ENCODE data around the gene LARP7.
"Not testable (repeated sequence)": the region's sequence is repeated elsewhere in the genome, so short reads cannot be mapped to it uniquely, and the experiment has no call there.

LARP7 gene

GRCh38 chr4:112636688-112637551 is at the start of gene LARP7, which contains the start of gene ZGRF1:
Gene LARP7, plus strand, starts transcription at chr4:112637143. Its CDS starts 7,527 bp downstream, at chr4:112644670.
Gene ZGRF1, minus strand, starts transcription at chr4:112636909. Its CDS starts 3,733 bp downstream, at chr4:112633176.
- no peak within 1 kb of the TSS for H3K4me3 Mint-ChIP-seq
- no peak within 1 kb of the TSS for H3K27ac Mint-ChIP-seq
- no peaks in the 10 kb centered on the region for H3K9me3 Mint-ChIP-seq (ENCODE audit: low read depth)

GRCh38 chr4:112589206-112589605 is 47.7 kb upstream of the LARP7 start:
- Mint-ChIP-seq H3K27me3 (no peaks in the 10 kb centered on the region), H3K27ac (no peak overlapping the region), H3K4me3 (no peak overlapping the region), H3K36me3 (peaks cover 26% of the 10 kb centered on the region), H3K9me3 (ENCODE audit: low read depth) (peaks cover 7% of the 10 kb centered on the region), H3K4me1 (ENCODE audit: low read depth) (no peaks in the 10 kb centered on the region)

More at GRCh38 chr4:112636688-112637551, at the start of gene LARP7, which contains the start of gene ZGRF1:
- Mint-ChIP-seq H3K4me1 (ENCODE audit: low read depth) (peaks cover 21% of the 10 kb centered on the region), H3K36me3 (peaks cover 7% of the 10 kb centered on the region), H3K27me3 (no peaks in the 10 kb centered on the region)

- H3K27me3 Mint-ChIP-seq, result no peaks in the 10 kb centered on the region
- H3K4me3 Mint-ChIP-seq, result no peak overlapping the region
- H3K4me1 Mint-ChIP-seq (ENCODE audit: low read depth), result no peaks in the 10 kb centered on the region
- H3K9me3 Mint-ChIP-seq (ENCODE audit: low read depth), result peaks cover 7% of the 10 kb centered on the region
- no peak overlapping the region for H3K27ac Mint-ChIP-seq
- H3K36me3 Mint-ChIP-seq, result peaks cover 25% of the 10 kb centered on the region
Observed at GRCh38 chr4:112591593-112591992, 45.4 kb upstream of the LARP7 start.

GRCh38 chr4:112592717-112593116 is 44.2 kb upstream of the LARP7 start:
- Mint-ChIP-seq H3K36me3 (peaks cover 20% of the 10 kb centered on the region), H3K27me3 (no peaks in the 10 kb centered on the region), H3K9me3 (ENCODE audit: low read depth) (peaks cover 7% of the 10 kb centered on the region), H3K4me3 (no peak overlapping the region), H3K27ac (no peak overlapping the region), H3K4me1 (ENCODE audit: low read depth) (no peaks in the 10 kb centered on the region)

GRCh38 chr4:112593438-112594133 is 43.4 kb upstream of the LARP7 start:
- Mint-ChIP-seq H3K9me3 (ENCODE audit: low read depth) (peaks cover 7% of the 10 kb centered on the region), H3K36me3 (peaks cover 18% of the 10 kb centered on the region), H3K4me3 (no peak overlapping the region), H3K4me1 (ENCODE audit: low read depth) (no peaks in the 10 kb centered on the region), H3K27ac (no peak overlapping the region), H3K27me3 (no peaks in the 10 kb centered on the region)

GRCh38 chr4:112594993-112595392 is 42.0 kb upstream of the LARP7 start:
- Mint-ChIP-seq H3K9me3 (ENCODE audit: low read depth) (peaks cover 7% of the 10 kb centered on the region), H3K36me3 (peaks cover 15% of the 10 kb centered on the region), H3K4me1 (ENCODE audit: low read depth) (no peaks in the 10 kb centered on the region), H3K27me3 (no peaks in the 10 kb centered on the region), H3K4me3 (no peak overlapping the region), H3K27ac (no peak overlapping the region)

GRCh38 chr4:112604589-112604988 is 32.4 kb upstream of the LARP7 start:
- Mint-ChIP-seq H3K36me3 (no peaks in the 10 kb centered on the region), H3K27ac (no peak overlapping the region), H3K27me3 (no peaks in the 10 kb centered on the region), H3K9me3 (ENCODE audit: low read depth) (no peaks in the 10 kb centered on the region), H3K4me1 (ENCODE audit: low read depth) (no peaks in the 10 kb centered on the region), H3K4me3 (no peak overlapping the region)

GRCh38 chr4:112612814-112613213 is 24.1 kb upstream of the LARP7 start:
- H3K4me3 Mint-ChIP-seq; H3K4me1 Mint-ChIP-seq (ENCODE audit: low read depth); H3K9me3 Mint-ChIP-seq (ENCODE audit: low read depth); H3K36me3 Mint-ChIP-seq; H3K27me3 Mint-ChIP-seq; H3K27ac Mint-ChIP-seq: not testable (repeated sequence)

- Mint-ChIP-seq H3K27me3 (no peaks in the 10 kb centered on the region), H3K27ac (no peak overlapping the region), H3K4me1 (ENCODE audit: low read depth) (no peaks in the 10 kb centered on the region), H3K36me3 (peaks cover 7% of the 10 kb centered on the region), H3K4me3 (no peak overlapping the region), H3K9me3 (ENCODE audit: low read depth) (no peaks in the 10 kb centered on the region)
Observed at GRCh38 chr4:112616984-112617383, 20.0 kb upstream of the LARP7 start.

- Mint-ChIP-seq H3K36me3 (peaks cover 5% of the 10 kb centered on the region), H3K4me1 (ENCODE audit: low read depth) (no peaks in the 10 kb centered on the region), H3K9me3 (ENCODE audit: low read depth) (peaks cover 4% of the 10 kb centered on the region), H3K27ac (no peak overlapping the region), H3K27me3 (no peaks in the 10 kb centered on the region), H3K4me3 (no peak overlapping the region)
Observed at GRCh38 chr4:112626228-112626627, 10.7 kb upstream of the LARP7 start.

GRCh38 chr4:112633477-112634235 is 3.3 kb upstream of the LARP7 start:
- no peaks in the 10 kb centered on the region for H3K36me3 Mint-ChIP-seq
- H3K4me3 Mint-ChIP-seq, result no peak overlapping the region

GRCh38 chr4:112637552-112637866 is 566 bp downstream of the LARP7 start:
- H3K27me3 Mint-ChIP-seq, result no peaks in the 10 kb centered on the region
- peaks cover 7% of the 10 kb centered on the region for H3K36me3 Mint-ChIP-seq
- H3K4me1 Mint-ChIP-seq (ENCODE audit: low read depth), result peaks cover 24% of the 10 kb centered on the region
- no peak overlapping the region for H3K27ac Mint-ChIP-seq
- H3K4me3 Mint-ChIP-seq, result no peak overlapping the region
- H3K9me3 Mint-ChIP-seq (ENCODE audit: low read depth), result no peaks in the 10 kb centered on the region

More at GRCh38 chr4:112633477-112634235, 3.3 kb upstream of the LARP7 start:
- H3K9me3 Mint-ChIP-seq (ENCODE audit: low read depth), result no peaks in the 10 kb centered on the region
- H3K4me1 Mint-ChIP-seq (ENCODE audit: low read depth), result peaks cover 5% of the 10 kb centered on the region
- no peaks in the 10 kb centered on the region for H3K27me3 Mint-ChIP-seq
- H3K27ac Mint-ChIP-seq, result no peak overlapping the region

- Mint-ChIP-seq H3K4me3 (no peak overlapping the region), H3K27me3 (no peaks in the 10 kb centered on the region), H3K9me3 (ENCODE audit: low read depth) (no peaks in the 10 kb centered on the region), H3K27ac (no peak overlapping the region), H3K4me1 (ENCODE audit: low read depth) (peaks cover 27% of the 10 kb centered on the region), H3K36me3 (peaks cover 7% of the 10 kb centered on the region)
Observed at GRCh38 chr4:112642526-112642925, 5.6 kb downstream of the LARP7 start.

- not testable (repeated sequence) for H3K27ac Mint-ChIP-seq; H3K36me3 Mint-ChIP-seq; H3K9me3 Mint-ChIP-seq (ENCODE audit: low read depth); H3K27me3 Mint-ChIP-seq; H3K4me3 Mint-ChIP-seq
- H3K4me1 Mint-ChIP-seq (ENCODE audit: low read depth), result peaks cover 23% of the 10 kb centered on the region
Observed at GRCh38 chr4:112644595-112645535, 7.9 kb downstream of the LARP7 start.

Data from activated naive CD8-positive, alpha-beta T cell (primary cell).